ENCODE data around the gene MED1.

Gene MED1

DNA sequence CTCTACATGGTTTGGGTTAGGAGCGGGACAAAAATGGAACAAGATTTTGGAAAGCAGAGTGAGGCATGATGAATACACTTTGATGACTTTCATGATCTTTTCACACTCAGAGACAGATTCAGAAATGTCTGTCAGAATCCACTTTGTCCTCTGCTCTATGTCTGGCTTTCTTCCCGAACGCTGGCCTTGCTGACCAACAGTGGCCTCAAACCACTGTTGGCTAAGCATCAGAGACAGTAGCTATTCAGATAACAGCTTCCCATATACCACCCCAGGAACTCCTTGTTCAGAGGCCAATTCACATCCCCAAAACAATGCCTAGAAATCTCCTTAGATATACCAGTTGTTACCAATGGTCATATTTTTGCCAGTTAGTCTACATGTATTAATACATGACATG lies 90.5 kb downstream of the MED1 start:
- TF ChIP-seq, protein P1, sequence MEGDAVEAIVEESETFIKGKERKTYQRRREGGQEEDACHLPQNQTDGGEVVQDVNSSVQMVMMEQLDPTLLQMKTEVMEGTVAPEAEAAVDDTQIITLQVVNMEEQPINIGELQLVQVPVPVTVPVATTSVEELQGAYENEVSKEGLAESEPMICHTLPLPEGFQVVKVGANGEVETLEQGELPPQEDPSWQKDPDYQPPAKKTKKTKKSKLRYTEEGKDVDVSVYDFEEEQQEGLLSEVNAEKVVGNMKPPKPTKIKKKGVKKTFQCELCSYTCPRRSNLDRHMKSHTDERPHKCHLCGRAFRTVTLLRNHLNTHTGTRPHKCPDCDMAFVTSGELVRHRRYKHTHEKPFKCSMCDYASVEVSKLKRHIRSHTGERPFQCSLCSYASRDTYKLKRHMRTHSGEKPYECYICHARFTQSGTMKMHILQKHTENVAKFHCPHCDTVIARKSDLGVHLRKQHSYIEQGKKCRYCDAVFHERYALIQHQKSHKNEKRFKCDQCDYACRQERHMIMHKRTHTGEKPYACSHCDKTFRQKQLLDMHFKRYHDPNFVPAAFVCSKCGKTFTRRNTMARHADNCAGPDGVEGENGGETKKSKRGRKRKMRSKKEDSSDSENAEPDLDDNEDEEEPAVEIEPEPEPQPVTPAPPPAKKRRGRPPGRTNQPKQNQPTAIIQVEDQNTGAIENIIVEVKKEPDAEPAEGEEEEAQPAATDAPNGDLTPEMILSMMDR (IDR thresholded peaks at IDR 0.05; ENCODE audit: insufficient read depth, missing control alignments) = no peak
- DNase-seq (ENCODE audit: insufficient read length, low spot score) = no peak
- no peak for FAIRE-seq

DNA sequence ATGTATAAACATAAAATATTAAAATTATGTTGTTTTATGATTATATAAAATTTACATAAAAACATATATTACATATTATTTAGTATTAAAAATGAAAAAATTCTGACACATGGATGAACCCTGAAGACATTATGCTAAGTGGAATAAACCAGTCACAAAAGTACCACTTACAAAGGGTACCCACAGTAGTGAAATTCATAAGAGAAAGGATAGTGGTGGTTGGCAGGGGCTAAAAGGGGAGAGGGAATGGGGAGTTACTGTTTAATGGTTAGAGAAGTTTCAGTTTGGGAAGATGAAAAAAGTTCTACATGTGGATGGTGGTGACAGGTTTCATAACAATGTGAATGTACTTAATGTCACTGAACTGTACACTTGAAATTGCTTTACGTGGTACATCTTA lies 91.1 kb downstream of the MED1 start:
- no peak for FAIRE-seq
- no peak for DNase-seq (ENCODE audit: insufficient read length, low spot score)
- TF ChIP-seq, protein P1 (IDR thresholded peaks at IDR 0.05; ENCODE audit: insufficient read depth, missing control alignments) = no peak

DNA sequence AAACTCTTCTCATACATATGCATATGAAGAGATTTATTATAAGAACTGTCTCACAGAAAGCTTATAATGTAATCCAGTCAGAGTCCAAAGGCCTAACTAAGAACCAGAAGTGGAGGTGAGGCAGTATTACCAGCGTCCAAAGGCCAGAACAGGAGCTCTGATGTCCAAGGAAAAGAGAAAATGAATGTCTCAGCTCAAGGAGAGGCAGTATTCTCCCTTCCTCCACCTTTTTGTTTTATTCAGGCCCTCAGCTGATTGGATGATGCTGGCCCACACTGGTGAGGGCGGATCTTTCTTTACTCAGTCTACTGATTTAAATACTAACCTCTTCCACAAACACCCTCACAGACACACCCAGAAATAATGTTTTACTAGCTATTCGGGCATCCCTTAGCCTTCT lies 93.1 kb downstream of the MED1 start:
- no peak for FAIRE-seq
- no peak for DNase-seq (ENCODE audit: insufficient read length, low spot score)
- TF ChIP-seq, protein P1 (IDR thresholded peaks at IDR 0.05; ENCODE audit: insufficient read depth, missing control alignments) = no peak

DNA sequence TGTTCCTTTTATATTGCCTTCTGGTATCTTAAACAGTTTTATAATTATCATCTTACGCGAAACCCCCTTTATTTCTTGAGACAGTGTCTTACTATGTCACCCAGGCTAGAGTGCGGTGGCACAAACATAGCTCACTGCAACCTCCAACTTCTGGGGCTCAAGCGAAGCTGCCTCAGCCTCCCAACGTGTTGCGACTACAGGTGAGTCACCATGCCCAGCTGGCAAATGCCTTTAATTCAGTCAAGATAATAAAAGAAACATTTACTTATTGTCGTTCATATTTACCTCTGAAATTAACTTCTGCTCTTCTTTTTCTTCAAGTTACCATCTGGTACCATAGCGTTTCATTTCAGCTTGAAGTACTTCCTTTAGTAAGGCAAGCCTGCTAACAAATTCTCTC lies 93.6 kb downstream of the MED1 start:
- TF ChIP-seq, protein P1 (IDR thresholded peaks at IDR 0.05; ENCODE audit: insufficient read depth, missing control alignments) = no peak
- FAIRE-seq = no peak
- no peak for DNase-seq (ENCODE audit: insufficient read length, low spot score)
